ENCODE data around the gene TST. TPM values are rescaled to one million over a fixed set of nuclear protein-coding genes. Genes with fewer than 3 reads are reported as not detected.

TST gene
- total RNA-seq, 4 donors from 2014 or later = 27.0 to 44.8 (median 38.6) TPM

DNA sequence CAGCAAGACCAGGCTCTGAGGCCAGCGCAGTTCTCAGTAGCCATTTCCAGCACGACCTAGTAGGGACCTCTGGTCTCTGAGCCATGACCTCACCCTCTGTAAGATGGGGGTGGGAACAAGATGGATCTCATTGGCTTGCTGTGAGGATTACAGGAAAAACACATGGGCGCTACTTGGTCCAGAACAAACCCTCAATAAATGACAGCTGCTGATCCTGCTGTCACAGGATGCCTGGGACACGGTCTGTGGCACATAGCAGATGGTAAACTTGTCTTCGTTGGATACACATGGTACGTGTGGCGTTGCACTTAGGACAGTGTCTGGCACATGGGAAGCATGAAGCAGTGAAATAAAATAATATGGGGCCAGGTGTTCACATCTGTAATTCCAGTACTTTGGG lies 27.8 kb upstream of the TST start:
- Histone ChIP-seq H3K9me3 (no peaks in the 10 kb centered on the region), H3K36me3 (no peaks in the 10 kb centered on the region), H3K27me3 (peaks cover 0 to 12% (median 0%) of the 10 kb centered on the region in 4 donors), H3K27ac (replicated peaks in 1 of 4) (no peak overlapping the region), H3K4me3 (no peak overlapping the region), H3K4me1 (peaks cover 9 to 20% (median 13%) of the 10 kb centered on the region in 4 donors)
- 88% methylated on average over 7 of the region's 7 CpGs for WGBS
- intact Hi-C loops (cut with DNase I) = no loop called here
- TF ChIP-seq EP300 (IDR thresholded peaks at IDR 0.05) (no peak), POLR2AphosphoS5 (IDR thresholded peaks at IDR 0.05) (no peak)
- DNase-seq (ENCODE audit: extremely low spot score) = no peak

DNA sequence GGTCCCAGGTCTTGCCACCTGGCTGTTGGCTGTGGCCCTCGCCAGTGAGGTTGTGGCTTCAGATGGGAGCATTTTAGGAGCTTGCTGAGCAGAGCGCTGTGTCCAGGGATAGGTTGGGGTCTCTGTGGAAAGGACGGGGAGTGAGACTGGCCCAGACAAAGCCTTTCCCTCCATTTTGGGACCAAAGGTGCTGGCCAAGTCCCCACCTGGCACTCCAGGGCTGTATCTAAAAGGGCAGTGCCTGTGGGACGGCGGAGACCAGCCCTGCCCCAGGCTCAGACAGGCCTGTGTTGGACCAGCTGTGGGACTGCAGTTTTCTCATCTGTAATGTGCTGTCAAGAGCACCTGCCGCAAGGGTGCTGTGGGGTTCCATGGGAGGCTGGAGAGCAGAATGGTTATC lies 27.3 kb upstream of the TST start:
- Histone ChIP-seq H3K4me1 (peaks cover 7 to 16% (median 11%) of the 10 kb centered on the region in 4 donors), H3K9me3 (no peaks in the 10 kb centered on the region), H3K4me3 (no peak overlapping the region), H3K27ac (replicated peaks in 1 of 4) (no peak overlapping the region), H3K27me3 (peaks cover 0 to 15% (median 0%) of the 10 kb centered on the region in 4 donors), H3K36me3 (no peaks in the 10 kb centered on the region)
- intact Hi-C loops (cut with DNase I) = no loop called here
- 100% methylated on average over 6 of the region's 6 CpGs for WGBS
- no peak for DNase-seq (ENCODE audit: extremely low spot score)
- no peak for TF ChIP-seq POLR2AphosphoS5 (IDR thresholded peaks at IDR 0.05)
- TF ChIP-seq, protein P1, sequence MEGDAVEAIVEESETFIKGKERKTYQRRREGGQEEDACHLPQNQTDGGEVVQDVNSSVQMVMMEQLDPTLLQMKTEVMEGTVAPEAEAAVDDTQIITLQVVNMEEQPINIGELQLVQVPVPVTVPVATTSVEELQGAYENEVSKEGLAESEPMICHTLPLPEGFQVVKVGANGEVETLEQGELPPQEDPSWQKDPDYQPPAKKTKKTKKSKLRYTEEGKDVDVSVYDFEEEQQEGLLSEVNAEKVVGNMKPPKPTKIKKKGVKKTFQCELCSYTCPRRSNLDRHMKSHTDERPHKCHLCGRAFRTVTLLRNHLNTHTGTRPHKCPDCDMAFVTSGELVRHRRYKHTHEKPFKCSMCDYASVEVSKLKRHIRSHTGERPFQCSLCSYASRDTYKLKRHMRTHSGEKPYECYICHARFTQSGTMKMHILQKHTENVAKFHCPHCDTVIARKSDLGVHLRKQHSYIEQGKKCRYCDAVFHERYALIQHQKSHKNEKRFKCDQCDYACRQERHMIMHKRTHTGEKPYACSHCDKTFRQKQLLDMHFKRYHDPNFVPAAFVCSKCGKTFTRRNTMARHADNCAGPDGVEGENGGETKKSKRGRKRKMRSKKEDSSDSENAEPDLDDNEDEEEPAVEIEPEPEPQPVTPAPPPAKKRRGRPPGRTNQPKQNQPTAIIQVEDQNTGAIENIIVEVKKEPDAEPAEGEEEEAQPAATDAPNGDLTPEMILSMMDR (IDR thresholded peaks at IDR 0.05) = no peak
- TF ChIP-seq EP300 (IDR thresholded peaks at IDR 0.05) = no peak
- TF ChIP-seq POLR2A (IDR thresholded peaks at IDR 0.05; ENCODE audit: low read depth) = no peak

DNA sequence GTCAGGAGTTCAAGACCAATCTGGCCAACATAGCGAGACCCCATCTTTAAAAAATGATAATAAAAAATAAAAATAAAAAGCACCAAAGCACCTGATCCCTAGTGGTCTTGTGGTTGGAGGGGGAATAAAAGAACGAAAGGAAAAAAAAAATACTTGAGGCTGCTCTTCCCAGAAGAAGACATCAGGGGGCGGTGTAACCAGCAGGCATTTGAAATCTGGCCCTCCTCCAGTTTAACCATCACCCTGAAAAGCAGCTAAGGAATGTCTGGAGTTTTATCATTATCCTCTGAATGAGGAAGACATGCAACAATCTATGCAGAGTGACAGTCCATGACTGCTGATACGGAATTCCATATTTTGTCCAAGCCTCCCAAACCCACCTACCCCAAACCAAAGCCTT lies 26.7 kb upstream of the TST start:
- intact Hi-C loops (cut with DNase I) = no loop called here
- WGBS = 45% methylated on average over 4 of the region's 4 CpGs

DNA sequence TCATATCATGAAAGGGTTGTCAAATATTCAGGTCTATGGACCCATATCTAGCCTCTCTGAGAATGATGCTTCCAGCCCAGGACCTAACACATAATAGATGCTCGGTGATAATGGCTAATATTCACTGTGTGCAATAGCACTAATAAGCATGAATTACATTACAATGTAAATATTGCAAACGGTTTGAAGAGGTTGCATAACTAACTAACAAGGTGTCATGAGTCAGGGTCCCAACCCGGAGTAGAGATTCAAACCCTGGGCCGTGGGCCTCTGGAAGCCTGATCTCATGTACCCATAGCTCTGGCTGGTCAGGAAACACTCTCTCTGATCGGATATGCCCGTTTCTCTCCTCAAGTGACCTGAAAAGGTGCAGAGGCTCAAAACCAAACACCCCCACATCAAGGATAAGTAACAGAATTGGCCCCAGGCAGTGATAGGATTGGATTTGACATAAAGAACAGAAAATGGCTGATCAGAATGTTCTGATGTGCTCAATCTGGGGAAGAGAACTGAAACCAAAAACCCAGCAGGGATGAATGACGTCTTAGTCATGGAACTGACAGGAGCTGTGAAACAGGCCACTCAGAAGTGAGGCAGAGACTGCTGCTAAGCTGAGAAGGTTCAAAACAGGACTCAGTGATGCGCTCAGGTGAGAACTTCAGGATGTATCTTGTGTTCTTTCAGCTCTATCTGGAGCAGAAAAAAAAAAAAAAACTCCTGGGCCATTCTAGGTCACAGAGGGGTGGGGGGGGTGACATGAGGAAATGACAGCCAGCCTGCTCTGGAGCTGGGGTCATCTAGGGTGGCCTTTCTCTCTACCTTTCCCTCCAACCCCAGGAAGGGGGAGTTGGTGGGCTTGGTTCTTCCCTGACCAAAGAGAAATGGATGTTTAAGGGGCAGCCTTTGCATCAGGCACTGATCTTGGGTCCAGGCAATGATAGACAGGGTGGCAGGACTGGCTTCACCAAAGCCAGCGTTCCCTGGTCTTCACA lies 25.7 kb upstream of the TST start:
- H3K9me3 ChIP-seq = no peaks in the 10 kb centered on the region
- no peak overlapping the region for H3K4me3 ChIP-seq
- H3K4me1 ChIP-seq = peaks cover 0 to 7% (median 4%) of the 10 kb centered on the region in 4 donors
- no peak for TF ChIP-seq POLR2AphosphoS5 (IDR thresholded peaks at IDR 0.05)
- no peak for TF ChIP-seq EP300 (IDR thresholded peaks at IDR 0.05)
- no peak for TF ChIP-seq POLR2A (IDR thresholded peaks at IDR 0.05; ENCODE audit: low read depth)
- TF ChIP-seq, protein P1 (IDR thresholded peaks at IDR 0.05) = no peak
- no peaks in the 10 kb centered on the region for H3K36me3 ChIP-seq
- DNase-seq (ENCODE audit: extremely low spot score) = no peak
- H3K27ac ChIP-seq (replicated peaks in 1 of 4) = no peak overlapping the region
- WGBS = 82% methylated on average over 9 of the region's 9 CpGs
- intact Hi-C loops (cut with DNase I) = no loop called here
- H3K27me3 ChIP-seq = peaks cover 0 to 15% (median 0%) of the 10 kb centered on the region in 4 donors

More for the DNA sequence above, 26.7 kb upstream of the TST start:
- peaks cover 3 to 10% (median 6%) of the 10 kb centered on the region in 4 donors for H3K4me1 ChIP-seq
- H3K4me3 ChIP-seq = no peak overlapping the region
- DNase-seq (ENCODE audit: extremely low spot score) = no peak
- H3K9me3 ChIP-seq = no peaks in the 10 kb centered on the region
- no peak overlapping the region for H3K27ac ChIP-seq (replicated peaks in 1 of 4)
- H3K27me3 ChIP-seq = peaks cover 0 to 15% (median 0%) of the 10 kb centered on the region in 4 donors
- TF ChIP-seq POLR2AphosphoS5 (IDR thresholded peaks at IDR 0.05) = no peak
- TF ChIP-seq, protein P1 (IDR thresholded peaks at IDR 0.05) = peak in 2 of 3 experiments; percentile 11 to 27
- no peaks in the 10 kb centered on the region for H3K36me3 ChIP-seq

DNA sequence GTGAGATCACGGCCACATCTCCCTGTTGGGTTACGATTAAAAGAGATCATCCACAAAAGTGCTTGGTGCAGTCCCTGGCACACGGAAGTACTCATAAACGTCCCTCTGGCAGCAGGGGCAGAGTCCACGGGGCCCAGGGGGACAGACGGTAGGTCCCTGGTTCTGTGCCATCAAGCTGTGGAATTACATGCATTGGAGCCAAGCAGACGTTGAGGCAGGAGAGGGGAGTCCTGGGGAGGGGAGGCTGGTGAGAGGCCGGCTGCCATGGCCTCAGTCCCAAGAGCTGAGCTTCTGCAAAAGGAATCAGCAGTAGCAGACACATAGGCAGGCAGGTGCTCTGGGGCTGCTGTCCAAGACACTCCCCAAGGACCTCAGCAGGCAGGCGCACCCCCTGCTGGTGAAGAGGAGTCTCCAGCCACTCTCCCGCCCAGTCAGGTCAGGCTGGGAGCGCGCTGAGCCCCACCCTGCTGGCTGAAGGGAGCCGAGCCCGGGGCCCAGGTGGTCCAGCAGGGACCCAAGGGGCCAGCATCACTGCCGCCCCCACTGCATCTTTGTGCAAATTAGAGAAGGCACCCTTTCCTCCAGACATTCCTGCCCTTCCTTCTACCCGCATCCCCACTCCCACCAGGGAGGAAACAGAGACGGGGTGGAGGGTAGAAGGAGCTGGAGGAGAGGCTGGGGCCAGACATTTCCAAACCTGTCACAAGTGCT lies 24.7 kb upstream of the TST start:
- intact Hi-C loops (cut with DNase I) = no loop called here
- Histone ChIP-seq H3K36me3 (no peaks in the 10 kb centered on the region), H3K9me3 (no peaks in the 10 kb centered on the region), H3K4me1 (peaks cover 0 to 7% (median 4%) of the 10 kb centered on the region in 4 donors), H3K27me3 (peaks cover 0 to 16% (median 0%) of the 10 kb centered on the region in 4 donors), H3K4me3 (no peak overlapping the region), H3K27ac (replicated peaks in 1 of 4) (no peak overlapping the region)
- TF ChIP-seq POLR2AphosphoS5 (IDR thresholded peaks at IDR 0.05) = no peak
- no peak for TF ChIP-seq POLR2A (IDR thresholded peaks at IDR 0.05; ENCODE audit: low read depth)
- no peak for TF ChIP-seq EP300 (IDR thresholded peaks at IDR 0.05)
- TF ChIP-seq, protein P1 (IDR thresholded peaks at IDR 0.05) = peak; percentile 34 to 58 (median 46)
- WGBS = 43% methylated on average over 11 of the region's 17 CpGs
- no peak for DNase-seq (ENCODE audit: extremely low spot score)
